GM12878 (cell line): Measurements from ENCODE around the gene ALOXE3. TPM values are rescaled to one million over a fixed set of nuclear protein-coding genes. Genes with fewer than 3 reads are reported as not detected.

ENCODE experiments used
- BRCA1 ChIP-seq: IDR thresholded peaks from 2 replicates; pipeline ENCODE4 v1.6.1; 2011; ENCODE audit warnings: low read depth, low read length, improper control_type of control experiment
- CBFB ChIP-seq: IDR thresholded peaks from 2 replicates; pipeline ENCODE4 v1.6.1; 2016; ENCODE audit warnings: antibody characterized with exemption, low read depth
- CEBPZ ChIP-seq: fragments of 150-350 bp; IDR thresholded peaks from 2 replicates; pipeline ENCODE4 v1.6.1; 2016; ENCODE audit warnings: low read depth, low read length
- ESRRA ChIP-seq: IDR thresholded peaks from 2 replicates; pipeline ENCODE4 v1.6.1; 2012; ENCODE audit warnings: mild to moderate bottlenecking, low read length, improper control_type of control experiment
- FOXM1 ChIP-seq: IDR thresholded peaks from 2 replicates; pipeline ENCODE4 v1.6.1; 2012; ENCODE audit warnings: low read depth, mild to moderate bottlenecking, inconsistent platforms, low read length, moderate library complexity
- HDGF ChIP-seq: fragments of 450-650 bp; IDR thresholded peaks from 2 replicates; pipeline ENCODE4 v1.6.1; 2016; ENCODE audit warnings: antibody characterized with exemption
- KLF5 ChIP-seq: fragments of 450-650 bp; IDR thresholded peaks from 2 replicates; pipeline ENCODE4 v1.6.1; 2014; ENCODE audit warnings: mild to moderate bottlenecking; ENCODE audit not compliant: partially characterized antibody
- MTA2 ChIP-seq: fragments of 450-650 bp; IDR thresholded peaks from 2 replicates; pipeline ENCODE4 v1.6.1; 2016; ENCODE audit warnings: low read depth, mild to moderate bottlenecking, moderate library complexity
- MYC ChIP-seq: IDR thresholded peaks from 2 replicates; pipeline ENCODE4 v1.6.1; 2011; ENCODE audit warnings: mild to moderate bottlenecking, low read length, moderate library complexity, inconsistent platforms; ENCODE audit not compliant: insufficient read depth, insufficient replicate concordance, insufficient read length, severe bottlenecking
- NFYA ChIP-seq: IDR thresholded peaks from 2 replicates; pipeline ENCODE4 v1.6.1; 2011; ENCODE audit warnings: low read depth, mild to moderate bottlenecking, low read length, improper control_type of control experiment, borderline replicate concordance
- NR2C1 ChIP-seq: fragments of 450-650 bp; IDR thresholded peaks from 2 replicates; pipeline ENCODE4 v1.6.1; 2017; ENCODE audit warnings: antibody characterized with exemption, mild to moderate bottlenecking, moderate library complexity
- POLR2A ChIP-seq: IDR thresholded peaks from 2 replicates; pipeline ENCODE4 v1.6.1; 2011; ENCODE audit warnings: low read depth, mild to moderate bottlenecking, low read length
- RELA ChIP-seq: fragments of 450-650 bp; IDR thresholded peaks from 2 replicates; pipeline ENCODE4 v1.8.0; 2014; ENCODE audit warnings: borderline replicate concordance; ENCODE audit not compliant: partially characterized antibody
- RFX5 ChIP-seq: IDR thresholded peaks from 2 replicates; pipeline ENCODE4 v1.6.1; 2011; ENCODE audit warnings: low read depth, low read length, improper control_type of control experiment
- SPI1 ChIP-seq: IDR thresholded peaks from 2 replicates; pipeline ENCODE4 v1.6.1; 2011; ENCODE audit warnings: low read depth, mild to moderate bottlenecking, low read length, moderate library complexity, borderline replicate concordance; ENCODE audit not compliant: insufficient read depth
- STAT3 ChIP-seq: IDR thresholded peaks from 2 replicates; pipeline ENCODE4 v1.6.1; 2011; ENCODE audit warnings: low read depth, low read length, improper control_type of control experiment
- ZNF687 ChIP-seq: fragments of 450-650 bp; IDR thresholded peaks from 2 replicates; pipeline ENCODE4 v1.6.1; 2017; ENCODE audit warnings: mild to moderate bottlenecking, moderate library complexity
- polyA plus RNA-seq, 11 experiments: library from polyadenylated mRNA; depleted of rRNA in 4 of 11; unstranded in 6 of 11; stranded (reverse) in 5 of 11; fragments of >200 nt; fragmentation: Nextera tagmentation in 4 of 11; fragmentation: Illumina TruSeq in 1 of 11; extraction: Ambion mirVana in 4 of 11; extraction: Trizol in 1 of 11; gene quantifications; 1 replicate in 1 of 11; 2 replicates in 10 of 11; pipeline versions ENCODE4 v1.2.1 to v1.2.3, GENCODE V29; 2011 to 2016; ENCODE audit warnings: inconsistent platforms in 2 of 11, missing spikeins in 2 of 11, low read depth in 1 of 11
- total RNA-seq, 4 experiments: library from RNA; depleted of rRNA in 3 of 4; stranded (reverse); fragments of >200 nt in 3 of 4; fragmentation: Illumina TruSeq in 1 of 4; extraction: Trizol in 1 of 4; gene quantifications; 2 replicates each; pipeline versions ENCODE4 v1.2.1 to v1.2.3, GENCODE V29; 2013 to 2021
- TF ChIP-seq, protein P1 (sequence below): fragments of 450-650 bp; IDR thresholded peaks from 2 replicates; pipeline ENCODE4 v1.6.1; 2016; ENCODE audit warnings: mild to moderate bottlenecking
- TF ChIP-seq, protein P2 (sequence below): fragments of 450-650 bp; IDR thresholded peaks from 2 replicates; pipeline ENCODE4 v1.6.1; 2017; ENCODE audit warnings: borderline replicate concordance
- TF ChIP-seq, protein P3 (sequence below): IDR thresholded peaks from 2 replicates; pipeline ENCODE4 v1.6.1; 2012; ENCODE audit warnings: low read depth, low read length, improper control_type of control experiment

ALOXE3 gene
- total and polyA plus RNA-seq, 10 of the 15 experiments (the other 5 are each of a cell fraction or from before 2014, with no cell fraction given) = 0.04 TPM; not detected in 9

DNA sequence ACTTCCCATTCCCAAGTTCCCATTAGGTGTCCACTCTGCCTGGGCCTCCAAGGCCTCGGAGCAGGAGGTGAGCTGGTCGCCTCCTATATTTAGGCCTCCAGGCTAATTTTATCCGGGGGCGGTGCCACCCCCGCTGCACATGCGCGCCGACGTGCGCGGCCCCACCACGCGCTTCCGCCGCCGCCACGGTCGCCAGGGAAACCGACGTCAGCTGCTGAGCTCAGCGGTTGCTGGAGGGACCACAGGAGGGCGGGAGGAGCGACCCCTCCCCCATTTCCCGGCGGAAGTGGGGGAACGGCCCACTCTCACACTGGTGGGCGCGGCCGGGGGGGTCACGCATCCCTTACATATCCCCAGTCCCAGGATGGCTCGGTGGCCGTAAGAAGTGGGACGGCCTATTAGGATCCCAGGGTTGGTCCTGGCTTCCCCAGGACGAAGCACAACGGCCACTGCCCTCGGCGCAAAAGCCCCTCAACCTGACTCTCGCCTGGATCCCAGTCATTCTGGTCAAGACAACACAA, 32.9 kb upstream of the ALOXE3 start (continued):
- TF ChIP-seq ZNF687 (peak; percentile 26; the same call in 1 of the 2 replicates), SPI1 (no peak; the same call in 1 of the 2 replicates), KLF5 (peak; percentile 51), ESRRA (no peak), RELA (peak; percentile 79), FOXM1 (no peak), MTA2 (peak; percentile 12; the same call in 1 of the 2 replicates), HDGF (no peak), POLR2A (peak; percentile 69), MYC (no peak), NR2C1 (no peak), NFYA (no peak), STAT3 (no peak), CBFB (peak; percentile 62; the same call in 1 of the 2 replicates), BRCA1 (no peak), CEBPZ (no peak), RFX5 (peak; percentile 95)
- TF ChIP-seq, protein P1, sequence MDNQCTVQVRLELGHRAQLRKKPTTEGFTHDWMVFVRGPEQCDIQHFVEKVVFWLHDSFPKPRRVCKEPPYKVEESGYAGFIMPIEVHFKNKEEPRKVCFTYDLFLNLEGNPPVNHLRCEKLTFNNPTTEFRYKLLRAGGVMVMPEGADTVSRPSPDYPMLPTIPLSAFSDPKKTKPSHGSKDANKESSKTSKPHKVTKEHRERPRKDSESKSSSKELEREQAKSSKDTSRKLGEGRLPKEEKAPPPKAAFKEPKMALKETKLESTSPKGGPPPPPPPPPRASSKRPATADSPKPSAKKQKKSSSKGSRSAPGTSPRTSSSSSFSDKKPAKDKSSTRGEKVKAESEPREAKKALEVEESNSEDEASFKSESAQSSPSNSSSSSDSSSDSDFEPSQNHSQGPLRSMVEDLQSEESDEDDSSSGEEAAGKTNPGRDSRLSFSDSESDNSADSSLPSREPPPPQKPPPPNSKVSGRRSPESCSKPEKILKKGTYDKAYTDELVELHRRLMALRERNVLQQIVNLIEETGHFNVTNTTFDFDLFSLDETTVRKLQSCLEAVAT = 0 out of 2 replicates have a peak, but pooled peaks have one; percentile 53
- TF ChIP-seq, protein P2, sequence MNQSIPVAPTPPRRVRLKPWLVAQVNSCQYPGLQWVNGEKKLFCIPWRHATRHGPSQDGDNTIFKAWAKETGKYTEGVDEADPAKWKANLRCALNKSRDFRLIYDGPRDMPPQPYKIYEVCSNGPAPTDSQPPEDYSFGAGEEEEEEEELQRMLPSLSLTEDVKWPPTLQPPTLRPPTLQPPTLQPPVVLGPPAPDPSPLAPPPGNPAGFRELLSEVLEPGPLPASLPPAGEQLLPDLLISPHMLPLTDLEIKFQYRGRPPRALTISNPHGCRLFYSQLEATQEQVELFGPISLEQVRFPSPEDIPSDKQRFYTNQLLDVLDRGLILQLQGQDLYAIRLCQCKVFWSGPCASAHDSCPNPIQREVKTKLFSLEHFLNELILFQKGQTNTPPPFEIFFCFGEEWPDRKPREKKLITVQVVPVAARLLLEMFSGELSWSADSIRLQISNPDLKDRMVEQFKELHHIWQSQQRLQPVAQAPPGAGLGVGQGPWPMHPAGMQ = no peak
- TF ChIP-seq, protein P3, sequence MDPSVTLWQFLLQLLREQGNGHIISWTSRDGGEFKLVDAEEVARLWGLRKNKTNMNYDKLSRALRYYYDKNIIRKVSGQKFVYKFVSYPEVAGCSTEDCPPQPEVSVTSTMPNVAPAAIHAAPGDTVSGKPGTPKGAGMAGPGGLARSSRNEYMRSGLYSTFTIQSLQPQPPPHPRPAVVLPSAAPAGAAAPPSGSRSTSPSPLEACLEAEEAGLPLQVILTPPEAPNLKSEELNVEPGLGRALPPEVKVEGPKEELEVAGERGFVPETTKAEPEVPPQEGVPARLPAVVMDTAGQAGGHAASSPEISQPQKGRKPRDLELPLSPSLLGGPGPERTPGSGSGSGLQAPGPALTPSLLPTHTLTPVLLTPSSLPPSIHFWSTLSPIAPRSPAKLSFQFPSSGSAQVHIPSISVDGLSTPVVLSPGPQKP = peak; percentile 84
